Panc1 (cell line): ENCODE results near the gene ARHGAP32. TPM values are rescaled to one million over a fixed set of nuclear protein-coding genes. Genes with fewer than 3 reads are reported as not detected.

Source experiments
- ATAC-seq: fragments of 200-7000 bp; cut with Tn5 transposase; 2 replicates; pipeline ENCODE4 v1.9.1; 2020; ENCODE audit warnings: mild to moderate bottlenecking, moderate library complexity
- BruUV-seq: library from RNA; stranded (reverse); fragments of 400-500 nt; replicated peaks from 2 replicates; lab custom pipeline; 2021; lab: Mats Ljungman, UMichigan
- CTCF ChIA-PET: fragments of 300-600 bp; sonication (Branson Sonifier 250); formaldehyde crosslinking; loops from one replicate; lab custom pipeline; 2022; ENCODE audit warnings: antibody characterized with exemption; lab: Charles Lee
- POLR2A ChIA-PET: fragments of 300-600 bp; sonication (Branson Sonifier 250); formaldehyde crosslinking; loops from one replicate; lab custom pipeline; 2022; ENCODE audit warnings: antibody characterized with exemption; lab: Charles Lee
- DNase-seq: peaks from one replicate; pipeline ENCODE4 v3.0.0-alpha.2; 2010; ENCODE audit warnings: low read depth, low spot score
- H3K27ac ChIP-seq: 2 replicates; pipeline ENCODE4 v1.5.1; 2011; ENCODE audit warnings: mild to moderate bottlenecking, low read length, inconsistent platforms
- H3K27me3 ChIP-seq: fragments of 200-500 bp; sonication (Bioruptor generic); 2 replicates; pipeline ENCODE4 v1.6.0; 2014; ENCODE audit warnings: low read length, inconsistent platforms; ENCODE audit not compliant: control insufficient read depth, insufficient read depth
- H3K36me3 ChIP-seq: fragments of 200-500 bp; sonication (Bioruptor generic); 2 replicates; pipeline ENCODE4 v1.5.1; 2014; ENCODE audit warnings: inconsistent platforms, mild to moderate bottlenecking, low read length, moderate library complexity; ENCODE audit not compliant: control insufficient read depth, insufficient read depth
- H3K4me1 ChIP-seq: 2 replicates; pipeline ENCODE4 v1.5.1; 2011; ENCODE audit warnings: inconsistent platforms, mild to moderate bottlenecking, low read length, moderate library complexity; ENCODE audit not compliant: control insufficient read depth, insufficient read depth
- H3K4me3 ChIP-seq, 2 experiments: 2 replicates each; pipeline ENCODE4 v1.5.1; 2011 to 2012; ENCODE audit warnings: low read depth in 2 of 2, low read length in 2 of 2, mild to moderate bottlenecking in 2 of 2, inconsistent platforms in 1 of 2, moderate library complexity in 1 of 2
- H3K9me3 ChIP-seq: fragments of 200-500 bp; sonication (Bioruptor generic); 2 replicates; pipeline ENCODE4 v1.5.1; 2014; ENCODE audit warnings: low read depth, mild to moderate bottlenecking, inconsistent platforms, low read length, moderate library complexity; ENCODE audit not compliant: control insufficient read depth, insufficient read depth
- CTCF ChIP-seq: fragments of 450-650 bp; IDR thresholded peaks from 2 replicates; pipeline ENCODE4 v1.5.1; 2017; ENCODE audit warnings: mild to moderate bottlenecking
- POLR2AphosphoS5 ChIP-seq: IDR thresholded peaks from 2 replicates; pipeline ENCODE4 v1.6.1; 2012; ENCODE audit warnings: mild to moderate bottlenecking, low read depth, low read length, moderate library complexity
- REST ChIP-seq, 2 experiments: IDR thresholded peaks; 2 replicates each; pipeline ENCODE4 v1.6.1; 2011 to 2012; ENCODE audit warnings: low read depth in 2 of 2, control low read depth in 1 of 2, low read length in 1 of 2, mild to moderate bottlenecking in 1 of 2, moderate library complexity in 1 of 2; ENCODE audit not compliant: insufficient read depth in 1 of 2
- SIN3A ChIP-seq: IDR thresholded peaks from 2 replicates; pipeline ENCODE4 v1.6.1; 2012; ENCODE audit warnings: low read depth, mild to moderate bottlenecking, low read length, moderate library complexity, borderline replicate concordance; ENCODE audit not compliant: insufficient read depth
- TCF7L2 ChIP-seq: IDR thresholded peaks from 2 replicates; pipeline ENCODE4 v1.6.1; 2011; ENCODE audit warnings: mild to moderate bottlenecking, low read depth, low read length, inconsistent platforms
- in situ Hi-C: cut with HindIII; loops from 2 replicates; pipeline ENCODE4 v1.10.0; 2016; ENCODE audit warnings: low sequenced_read_pairs, low pct_unique_long_range_greater_than_20kb
- intact Hi-C: fragments of 100-400 bp; cut with micrococcal nuclease; formaldehyde crosslinking; loops from one replicate; pipeline ENCODE4 v1.10.0; 2022; ENCODE audit not compliant: unreplicated experiment
- total RNA-seq: library from RNA; stranded (reverse); gene quantifications from one replicate; pipeline ENCODE4 v1.2.1, GENCODE V29; 2021; ENCODE audit not compliant: unreplicated experiment

ARHGAP32 gene
- total RNA-seq, 1 experiment from 2014 or later, result 44.6 TPM

- Histone ChIP-seq H3K4me1 (peaks cover 7% of the 10 kb centered on the region; the same call in 1 of the 2 replicates), H3K4me3 (no peak overlapping the region), H3K9me3 (no peaks in the 10 kb centered on the region), H3K27me3 (no peaks in the 10 kb centered on the region), H3K36me3 (no peaks in the 10 kb centered on the region), H3K27ac (peak overlapping the region; percentile 52; the same call in 1 of the 2 replicates)
- TF ChIP-seq POLR2AphosphoS5 (no peak), REST (IDR thresholded peaks at IDR 0.05; ENCODE audit: insufficient read depth in 1 of 2, low read depth in 2 of 2, low read length in 1 of 2) (no peak), SIN3A (no peak), TCF7L2 (no peak), CTCF (no peak)
- no TSS peak for BruUV-seq
- ChIA-PET CTCF (no interaction called here), POLR2A (no interaction called here)
- in situ Hi-C loops, result no loop called here
- intact Hi-C loops, result no loop called here
- DNase-seq, result no peak
- ATAC-seq, result no peak
These were observed 170.8 kb downstream of the ARHGAP32 start for GRCh38 chr11:129021295-129021694.

- intact Hi-C loops (no loop called here), in situ Hi-C loops (no loop called here)
- Histone ChIP-seq H3K9me3 (no peaks in the 10 kb centered on the region), H3K4me1 (peaks cover 3% of the 10 kb centered on the region; the same call in 1 of the 2 replicates), H3K27me3 (no peaks in the 10 kb centered on the region), H3K4me3 (no peak overlapping the region), H3K36me3 (no peaks in the 10 kb centered on the region), H3K27ac (peak overlapping the region; percentile 18; the same call in 1 of the 2 replicates)
- POLR2A ChIA-PET, result no interaction called here
- TF ChIP-seq REST (IDR thresholded peaks at IDR 0.05; ENCODE audit: insufficient read depth in 1 of 2, low read depth in 2 of 2, low read length in 1 of 2) (no peak), SIN3A (no peak), POLR2AphosphoS5 (no peak), TCF7L2 (no peak), CTCF (no peak)
- no TSS peak for BruUV-seq
- CTCF ChIA-PET, result no interaction called here
- ATAC-seq, result no peak
- DNase-seq, result no peak
These were observed 173.1 kb downstream of the ARHGAP32 start for GRCh38 chr11:129018991-129019390.
